GM12891 (cell line): ENCODE measurements around the gene FCER1A.
A peak's percentile ranks its signal among the peaks of the same experiment; 100 is the strongest.

Source experiments
- DNase-seq: peaks from one replicate; pipeline ENCODE4 v3.0.0; 2011; ENCODE audit warnings: low spot score; ENCODE audit not compliant: insufficient read length
- FAIRE-seq: peaks from 2 replicates; lab custom pipeline; 2011; peaks lifted over from hg19 to GRCh38; lab: Jason Lieb, UNC
- PAX5 ChIP-seq: IDR thresholded peaks from 2 replicates; pipeline ENCODE4 v1.6.1; 2011; ENCODE audit warnings: low read length, moderate library complexity, mild to moderate bottlenecking; ENCODE audit not compliant: insufficient read depth, severe bottlenecking
- POLR2A ChIP-seq: IDR thresholded peaks from 2 replicates; pipeline ENCODE4 v1.6.1; 2011; ENCODE audit warnings: low read depth, low read length, control low read depth
- POLR2AphosphoS5 ChIP-seq: IDR thresholded peaks from 2 replicates; pipeline ENCODE4 v1.6.1; 2011; ENCODE audit warnings: low read depth, low read length, control low read depth
- POU2F2 ChIP-seq: IDR thresholded peaks from 2 replicates; pipeline ENCODE4 v1.6.1; 2011; ENCODE audit warnings: low read depth, mild to moderate bottlenecking, control low read depth, low read length, moderate library complexity
- SPI1 ChIP-seq: IDR thresholded peaks from 2 replicates; pipeline ENCODE4 v1.6.1; 2011; ENCODE audit warnings: low read depth, low read length, control low read depth
- TAF1 ChIP-seq: IDR thresholded peaks from 2 replicates; pipeline ENCODE4 v1.6.1; 2011; ENCODE audit warnings: low read depth, low read length, control low read depth

The FCER1A gene

GRCh38 chr1:159291424-159291823, 10.7 kb upstream of the FCER1A start:
- DNase-seq (no peak), FAIRE-seq (no peak)
- TF ChIP-seq POU2F2 (no peak), POLR2A (no peak), SPI1 (no peak), PAX5 (no peak), TAF1 (no peak), POLR2AphosphoS5 (no peak)

- FAIRE-seq (no peak), DNase-seq (no peak)
- TF ChIP-seq POLR2A (no peak), PAX5 (no peak), POU2F2 (no peak), POLR2AphosphoS5 (no peak)
Observed at GRCh38 chr1:159296706-159297375, 5.3 kb upstream of the FCER1A start.

- no peak for DNase-seq
- TF ChIP-seq POLR2AphosphoS5 (no peak), SPI1 (no peak), TAF1 (no peak), POLR2A (no peak), PAX5 (no peak), POU2F2 (no peak)
Observed at GRCh38 chr1:159300146-159300545, 2.0 kb upstream of the FCER1A start.

GRCh38 chr1:159307346-159308020, 5.3 kb downstream of the FCER1A start:
- no peak for DNase-seq
- no peak for FAIRE-seq
- TF ChIP-seq POLR2AphosphoS5 (no peak), PAX5 (no peak), POLR2A (no peak), POU2F2 (no peak), TAF1 (no peak), SPI1 (no peak)

More at GRCh38 chr1:159300146-159300545, 2.0 kb upstream of the FCER1A start:
- no peak for FAIRE-seq

- DNase-seq = no peak
- FAIRE-seq = no peak
- TF ChIP-seq PAX5 = no peak
- TF ChIP-seq POU2F2 = no peak
- TF ChIP-seq TAF1 = no peak
- TF ChIP-seq SPI1 = no peak
- TF ChIP-seq POLR2AphosphoS5 = no peak
- no peak for TF ChIP-seq POLR2A
Observed at GRCh38 chr1:159311679-159312078, 9.5 kb downstream of the FCER1A start.

GRCh38 chr1:159315381-159315780, 13.2 kb downstream of the FCER1A start:
- no peak for FAIRE-seq
- DNase-seq = no peak
- TF ChIP-seq SPI1 (peak; percentile 84), PAX5 (no peak), POU2F2 (no peak)

- no peak for TF ChIP-seq TAF1
- TF ChIP-seq POU2F2 = no peak
- TF ChIP-seq POLR2AphosphoS5 = no peak
- DNase-seq = no peak
- FAIRE-seq = no peak
Observed at GRCh38 chr1:159318784-159319551, 16.8 kb downstream of the FCER1A start.

GRCh38 chr1:159334797-159335196, 32.7 kb downstream of the FCER1A start:
- TF ChIP-seq POLR2AphosphoS5 = no peak
- TF ChIP-seq PAX5 = no peak
- no peak for TF ChIP-seq POLR2A
- TF ChIP-seq TAF1 = no peak
- TF ChIP-seq POU2F2 = no peak
- TF ChIP-seq SPI1 = no peak
- DNase-seq = no peak
- no peak for FAIRE-seq

- no peak for FAIRE-seq
- no peak for DNase-seq
- no peak for TF ChIP-seq POU2F2
Observed at GRCh38 chr1:159338018-159338417, 35.9 kb downstream of the FCER1A start.

- FAIRE-seq (no peak), DNase-seq (no peak)
- no peak for TF ChIP-seq POLR2AphosphoS5
- TF ChIP-seq SPI1 = no peak
- no peak for TF ChIP-seq TAF1
- no peak for TF ChIP-seq POLR2A
- no peak for TF ChIP-seq PAX5
- no peak for TF ChIP-seq POU2F2
Observed at GRCh38 chr1:159339536-159339935, 37.4 kb downstream of the FCER1A start.
